IPS-11a (cell line): ENCODE results near the gene SLC38A4.

ENCODE experiments used
- H3K4me3 ChIP-seq: one replicate; pipeline ENCODE4 v1.5.1; 2013; ENCODE audit warnings: low read depth, low read length, control low read depth

The SLC38A4 gene

GRCh38 chr12:46815809-46816208 is 10.0 kb downstream of the SLC38A4 start:
- H3K4me3 ChIP-seq: no peak overlapping the region

GRCh38 chr12:46814143-46814542 is 11.7 kb downstream of the SLC38A4 start:
- no peak overlapping the region for H3K4me3 ChIP-seq

- no peak overlapping the region for H3K4me3 ChIP-seq
Measured at GRCh38 chr12:46811185-46811584, 14.6 kb downstream of the SLC38A4 start.

GRCh38 chr12:46808955-46809697 is 16.7 kb downstream of the SLC38A4 start:
- H3K4me3 ChIP-seq: no peak overlapping the region

- no peak overlapping the region for H3K4me3 ChIP-seq
Measured at GRCh38 chr12:46808317-46808716, 17.5 kb downstream of the SLC38A4 start.

- no peak overlapping the region for H3K4me3 ChIP-seq
Measured at GRCh38 chr12:46804054-46804453, 21.7 kb downstream of the SLC38A4 start.

- H3K4me3 ChIP-seq: no peak overlapping the region
Measured at GRCh38 chr12:46803517-46803916, 22.3 kb downstream of the SLC38A4 start.

GRCh38 chr12:46801293-46801692 is 24.5 kb downstream of the SLC38A4 start:
- H3K4me3 ChIP-seq: no peak overlapping the region

GRCh38 chr12:46800160-46800559 is 25.6 kb downstream of the SLC38A4 start:
- no peak overlapping the region for H3K4me3 ChIP-seq

- H3K4me3 ChIP-seq: no peak overlapping the region
Measured at GRCh38 chr12:46798648-46799047, 27.1 kb downstream of the SLC38A4 start.

GRCh38 chr12:46798056-46798455 is 27.7 kb downstream of the SLC38A4 start:
- no peak overlapping the region for H3K4me3 ChIP-seq

- no peak overlapping the region for H3K4me3 ChIP-seq
Measured at GRCh38 chr12:46795988-46796387, 29.8 kb downstream of the SLC38A4 start.

- no peak overlapping the region for H3K4me3 ChIP-seq
Measured at GRCh38 chr12:46794593-46795190, 31.1 kb downstream of the SLC38A4 start.

- no peak overlapping the region for H3K4me3 ChIP-seq
Measured at GRCh38 chr12:46792925-46793324, 32.9 kb downstream of the SLC38A4 start.

- H3K4me3 ChIP-seq: no peak overlapping the region
Measured at GRCh38 chr12:46790066-46790465, 35.7 kb downstream of the SLC38A4 start.

- H3K4me3 ChIP-seq: no peak overlapping the region
Measured at GRCh38 chr12:46788072-46788887, 37.5 kb downstream of the SLC38A4 start.

- no peak overlapping the region for H3K4me3 ChIP-seq
Measured at GRCh38 chr12:46787496-46788055, 38.2 kb downstream of the SLC38A4 start.

GRCh38 chr12:46786774-46787173 is 39.0 kb downstream of the SLC38A4 start:
- H3K4me3 ChIP-seq: no peak overlapping the region

- no peak overlapping the region for H3K4me3 ChIP-seq
Measured at GRCh38 chr12:46785382-46785781, 40.4 kb downstream of the SLC38A4 start.

GRCh38 chr12:46783871-46784270 is 41.9 kb downstream of the SLC38A4 start:
- H3K4me3 ChIP-seq: no peak overlapping the region

GRCh38 chr12:46779879-46780278 is 45.9 kb downstream of the SLC38A4 start:
- no peak overlapping the region for H3K4me3 ChIP-seq
